Lower lobe of right lung (tissue), 2 donors: ENCODE data around the gene ADAM12. TPM values are rescaled to one million over a fixed set of nuclear protein-coding genes. Genes with fewer than 3 reads are reported as not detected.

Experiments used
- ATAC-seq, 2 donors: fragments of 200-7000 bp; cut with Tn5 transposase; one replicate each; pipeline ENCODE4 v1.9.1; 2020 to 2022; ENCODE audit warnings: mild to moderate bottlenecking in 2 of 2, moderate library complexity in 2 of 2
- DNase-seq: peaks from one replicate; pipeline ENCODE4 v3.0.0-alpha.2; 2020
- H3K27ac ChIP-seq: fragments of 200-600 bp; one replicate; pipeline ENCODE4 v1.8.0; 2022
- H3K27me3 ChIP-seq: fragments of 200-600 bp; one replicate; pipeline ENCODE4 v1.8.0; 2022; ENCODE audit warnings: low read depth
- H3K36me3 ChIP-seq: fragments of 200-600 bp; one replicate; pipeline ENCODE4 v1.8.0; 2022; ENCODE audit warnings: mild to moderate bottlenecking
- H3K4me1 ChIP-seq: fragments of 200-600 bp; one replicate; pipeline ENCODE4 v1.8.0; 2022
- H3K4me3 ChIP-seq: fragments of 200-600 bp; one replicate; pipeline ENCODE4 v1.8.0; 2022; ENCODE audit warnings: mild to moderate bottlenecking
- H3K9me3 ChIP-seq: fragments of 200-600 bp; one replicate; pipeline ENCODE4 v1.8.0; 2022
- CTCF ChIP-seq: fragments of 200-600 bp; IDR thresholded peaks from one replicate; pipeline ENCODE4 v1.8.0; 2022; ENCODE audit warnings: antibody characterized with exemption, mild to moderate bottlenecking
- intact Hi-C: fragments of 100-400 bp; cut with DNase I; formaldehyde crosslinking; loops from one replicate; pipeline ENCODE4 v1.11.0; 2022
- total RNA-seq: library from RNA; stranded (reverse); fragmentation: NEBNext Ultra II Directional; extraction: Animal tissue kit (Norgen Biotek cat#: 25700); gene quantifications from one replicate; pipeline ENCODE4 v1.2.1, GENCODE V29; 2021
- donor health status: DM: no; HTN: yes; CAD: no; lungs with severe emphysema.

Gene ADAM12
- total RNA-seq, 1 donor from 2014 or later, result 0.92 TPM

DNA sequence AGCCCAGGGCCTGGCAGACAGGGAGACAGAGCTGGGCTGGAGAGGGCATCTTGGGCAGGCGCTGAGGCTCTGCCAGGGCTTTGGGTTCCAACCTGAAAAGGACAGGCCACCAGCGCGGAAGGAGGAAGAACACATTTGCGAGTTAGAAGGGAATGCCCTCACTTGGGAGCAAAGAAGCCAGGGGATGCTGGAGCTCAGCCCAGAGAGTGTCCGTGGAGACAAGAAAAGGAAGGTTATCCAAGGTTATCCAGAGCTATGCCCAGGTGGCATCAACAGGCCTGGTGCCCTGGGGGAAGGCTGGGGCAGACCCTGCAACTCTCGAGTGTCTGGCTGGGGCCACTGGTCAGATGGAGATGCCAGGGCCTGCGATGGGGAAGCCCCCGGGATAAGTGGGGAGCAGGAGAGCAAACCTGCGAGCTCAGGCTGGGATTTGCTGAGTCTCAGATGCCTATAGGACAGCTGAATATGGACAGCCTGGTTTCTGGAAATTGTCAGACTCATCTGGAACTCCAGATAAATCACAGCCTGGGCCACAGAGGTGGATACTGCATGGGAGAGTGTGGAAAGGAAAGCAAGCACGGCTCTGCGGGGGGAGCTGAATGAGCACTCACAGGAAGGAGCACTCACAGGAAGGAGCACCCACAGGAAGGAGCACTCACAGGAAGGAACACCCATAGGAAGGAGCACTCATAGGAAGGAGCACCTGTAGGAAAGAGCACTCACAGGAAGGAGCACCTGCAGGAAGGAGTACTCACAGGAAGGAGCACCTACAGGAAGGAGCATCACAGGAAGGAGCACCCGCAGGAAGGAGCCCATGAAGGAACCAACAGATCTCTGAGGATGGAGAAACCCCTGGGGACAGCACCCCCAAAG is 152.1 kb downstream of the ADAM12 start:
- ATAC-seq, result no peak

DNA sequence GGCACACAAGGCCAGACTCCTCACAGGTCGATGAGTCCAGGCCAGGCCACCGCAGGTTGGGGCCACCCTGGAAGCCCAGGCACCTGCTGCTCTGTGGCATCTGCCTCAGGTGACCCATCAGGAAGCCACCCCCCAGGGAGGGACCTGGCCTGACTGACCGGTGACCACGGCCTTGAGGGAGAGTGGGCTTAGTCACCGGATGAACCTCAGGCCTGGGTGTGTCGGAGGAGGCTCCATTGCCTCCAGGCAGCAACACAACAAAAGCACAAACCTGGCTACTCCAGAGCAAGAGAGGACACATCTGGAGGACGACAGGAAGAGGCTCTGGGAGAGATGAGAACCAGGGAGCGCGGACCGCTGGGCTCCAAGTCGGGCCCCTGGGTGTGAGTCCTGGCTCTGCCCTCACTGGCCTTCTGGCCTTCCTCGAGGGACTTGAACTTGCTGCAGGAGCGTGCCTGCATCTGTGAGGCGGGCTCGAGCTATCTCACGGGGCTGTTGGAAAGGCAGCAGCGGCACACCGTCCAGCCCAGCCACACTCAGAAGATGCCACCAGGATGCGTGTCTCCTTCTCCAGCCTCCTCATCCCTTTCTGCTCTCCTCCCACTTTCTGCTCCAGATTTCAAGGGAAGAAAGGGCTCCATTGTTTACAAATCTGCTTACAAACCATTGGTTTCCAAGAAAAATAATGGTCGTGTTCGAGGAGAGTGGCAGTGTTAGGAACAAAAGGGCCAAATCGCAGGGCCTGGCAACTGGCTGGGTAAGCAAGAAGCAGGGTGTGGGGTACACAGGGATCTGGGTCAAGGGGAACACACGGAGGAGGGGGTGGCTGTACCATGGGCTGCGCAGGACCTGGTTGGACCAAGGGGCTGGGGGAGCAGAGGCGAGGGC is 152.9 kb downstream of the ADAM12 start:
- Histone ChIP-seq H3K9me3 (no peaks in the 10 kb centered on the region), H3K27me3 (peaks cover 10% of the 10 kb centered on the region), H3K4me1 (no peaks in the 10 kb centered on the region), H3K4me3 (no peak overlapping the region), H3K36me3 (no peaks in the 10 kb centered on the region), H3K27ac (no peak overlapping the region)
- intact Hi-C loops, result no loop called here
- DNase-seq, result no peak
- ATAC-seq, result no peak
- no peak for TF ChIP-seq CTCF

More for the DNA sequence above, 152.1 kb downstream of the ADAM12 start:
- Histone ChIP-seq H3K27me3 (peaks cover 8% of the 10 kb centered on the region), H3K4me3 (no peak overlapping the region), H3K9me3 (no peaks in the 10 kb centered on the region), H3K36me3 (no peaks in the 10 kb centered on the region), H3K27ac (no peak overlapping the region), H3K4me1 (no peaks in the 10 kb centered on the region)
- DNase-seq, result no peak
- TF ChIP-seq CTCF, result no peak
- intact Hi-C loops, result no loop called here

DNA sequence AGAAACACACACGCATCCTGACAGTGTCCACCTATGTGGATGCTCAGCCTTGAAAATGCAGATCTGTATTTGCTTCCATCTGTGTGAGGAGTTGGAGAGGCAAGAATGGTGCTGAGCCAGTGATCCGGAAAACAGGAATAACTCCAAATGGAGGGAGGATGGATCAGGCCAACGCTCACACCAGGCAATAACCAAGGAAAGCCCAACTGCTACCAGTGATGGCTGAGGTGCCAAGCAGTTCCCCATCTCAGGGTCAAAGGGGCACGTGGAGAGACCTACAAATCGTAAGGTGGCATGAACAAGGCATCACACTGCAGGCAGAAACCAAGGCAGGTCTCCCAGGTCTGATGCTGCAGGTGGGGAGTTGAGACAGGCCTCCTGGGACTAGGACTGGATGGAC is 153.6 kb downstream of the ADAM12 start:
- intact Hi-C loops, result no loop called here
- DNase-seq, result no peak
- Histone ChIP-seq H3K27me3 (peaks cover 10% of the 10 kb centered on the region), H3K9me3 (no peaks in the 10 kb centered on the region), H3K36me3 (no peaks in the 10 kb centered on the region), H3K27ac (no peak overlapping the region), H3K4me1 (no peaks in the 10 kb centered on the region), H3K4me3 (no peak overlapping the region)
- TF ChIP-seq CTCF, result no peak
- ATAC-seq, result no peak

DNA sequence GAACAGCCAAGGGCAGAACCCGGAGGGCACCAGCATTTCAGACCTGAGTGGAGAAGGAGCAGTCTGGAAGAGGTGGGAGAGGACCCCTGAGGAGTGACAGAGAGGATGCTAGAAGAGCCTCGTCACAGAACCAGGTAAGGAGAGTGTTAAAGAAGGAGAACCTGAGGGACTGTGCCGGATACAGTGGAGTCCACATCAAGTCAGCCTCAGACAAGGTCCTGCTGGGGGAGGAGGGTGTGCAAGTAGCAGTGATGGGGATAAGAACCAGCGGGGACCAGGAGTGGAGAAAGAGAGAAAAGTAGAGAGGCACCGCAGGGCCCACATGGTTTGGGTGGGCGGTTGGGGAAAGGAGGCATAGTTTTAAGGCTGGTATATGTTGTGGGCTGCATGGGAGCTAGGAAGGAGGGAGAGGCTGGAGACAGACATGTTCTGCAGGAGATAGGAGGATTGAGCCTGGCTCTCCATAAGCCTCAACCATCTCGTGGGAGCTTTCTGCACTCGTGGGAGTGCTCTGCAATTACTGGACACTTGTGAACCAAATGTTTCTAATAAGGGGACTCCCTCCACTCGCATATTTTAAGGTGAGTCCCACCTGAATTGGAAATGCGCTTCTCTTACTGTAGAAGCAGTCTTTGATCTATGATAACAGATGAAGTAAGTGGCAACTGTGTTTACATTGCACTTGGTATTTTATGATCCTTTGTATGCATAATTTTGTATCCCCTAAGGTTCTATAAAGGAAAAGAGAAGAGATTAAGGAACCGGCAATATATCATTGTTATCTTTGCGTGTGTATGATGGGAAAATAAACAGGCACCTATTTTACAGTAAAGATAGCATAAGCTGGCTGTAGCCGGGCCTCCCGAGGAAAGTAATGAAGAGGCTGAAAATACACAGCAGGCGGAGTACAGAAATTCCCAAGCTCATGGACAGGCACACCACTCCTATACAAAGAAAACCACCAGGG is 154.8 kb downstream of the ADAM12 start:
- no peak for DNase-seq
- Histone ChIP-seq H3K27ac (no peak overlapping the region), H3K9me3 (no peaks in the 10 kb centered on the region), H3K4me1 (no peaks in the 10 kb centered on the region), H3K4me3 (no peak overlapping the region), H3K27me3 (peaks cover 10% of the 10 kb centered on the region), H3K36me3 (no peaks in the 10 kb centered on the region)
- intact Hi-C loops, result no loop called here
- TF ChIP-seq CTCF, result no peak
- ATAC-seq, result no peak

DNA sequence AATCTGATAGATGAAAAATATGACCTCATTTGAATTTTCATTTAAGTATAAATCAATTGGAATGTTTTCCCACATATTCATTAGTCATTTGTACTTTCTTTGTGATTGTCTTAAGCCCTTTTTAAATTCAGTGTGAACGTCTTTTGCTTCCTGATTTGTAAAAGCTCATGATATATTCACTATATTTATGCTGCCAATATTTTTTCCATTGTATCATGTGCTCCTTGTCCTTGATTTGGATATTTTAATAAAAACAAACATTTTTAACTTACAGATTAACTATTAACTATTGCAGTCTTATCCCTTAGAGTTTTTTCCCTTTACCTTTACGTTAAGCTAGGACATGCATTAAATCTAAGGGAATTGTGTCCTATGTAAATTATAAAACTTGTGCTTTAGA is 157.7 kb downstream of the ADAM12 start:
- Histone ChIP-seq H3K9me3 (no peaks in the 10 kb centered on the region), H3K4me1 (no peaks in the 10 kb centered on the region), H3K27ac (no peak overlapping the region), H3K36me3 (no peaks in the 10 kb centered on the region), H3K27me3 (peaks cover 10% of the 10 kb centered on the region), H3K4me3 (no peak overlapping the region)
- intact Hi-C loops, result no loop called here
- DNase-seq (no peak), ATAC-seq (no peak)
- TF ChIP-seq CTCF, result no peak
